Measurements from ENCODE around the gene PGBD2. TPM values are rescaled to one million over a fixed set of nuclear protein-coding genes. Genes with fewer than 3 reads are reported as not detected.

The PGBD2 gene
- total and polyA plus RNA-seq, 9 of the 15 experiments (the other 6 are each of a cell fraction or from before 2014, with no cell fraction given), result 11.9 to 21.8 (median 14.7) TPM

GRCh38 chr1:248873409-248873992 is 32.5 kb upstream of the PGBD2 start (continued):
- TF ChIP-seq MAZ (CRISPR knock-in tag; conservative IDR thresholded peaks at IDR 0.05 in 1 of 2, IDR thresholded peaks at IDR 0.05 in 1 of 2), result no peak
- no peak for TF ChIP-seq PKNOX1 (IDR thresholded peaks at IDR 0.05)
- no peak for TF ChIP-seq SRSF1 (IDR thresholded peaks at IDR 0.05; ENCODE audit: low read depth, low read length)
- TF ChIP-seq ELK3 (CRISPR knock-in tag; IDR thresholded peaks at IDR 0.05), result no peak
- TF ChIP-seq, protein P1, sequence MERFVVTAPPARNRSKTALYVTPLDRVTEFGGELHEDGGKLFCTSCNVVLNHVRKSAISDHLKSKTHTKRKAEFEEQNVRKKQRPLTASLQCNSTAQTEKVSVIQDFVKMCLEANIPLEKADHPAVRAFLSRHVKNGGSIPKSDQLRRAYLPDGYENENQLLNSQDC (CRISPR knock-in tag; IDR thresholded peaks at IDR 0.05), result no peak
- no peak for TF ChIP-seq HMG20B (CRISPR knock-in tag; IDR thresholded peaks at IDR 0.05)
- peak; percentile 76; the same call in 1 of the 2 replicates for TF ChIP-seq PHF8 (IDR thresholded peaks at IDR 0.05; ENCODE audit: borderline replicate concordance, low read length)
- peak; percentile 67 for TF ChIP-seq RNF2 (IDR thresholded peaks at IDR 0.05)
- TF ChIP-seq ZSCAN32 (CRISPR knock-in tag; IDR thresholded peaks at IDR 0.05), result no peak
- peak; percentile 47; the same call in 1 of the 2 replicates for TF ChIP-seq MEF2A (IDR thresholded peaks at IDR 0.05; ENCODE audit: control insufficient read depth, low read depth, low read length)
- peak; percentile 95 for TF ChIP-seq TBP (optimal IDR thresholded peaks at IDR 0.05; ENCODE audit: low read depth, low read length)
- TF ChIP-seq NFRKB (IDR thresholded peaks at IDR 0.05; ENCODE audit: low read depth), result peak; percentile 45
- TF ChIP-seq, protein P2, sequence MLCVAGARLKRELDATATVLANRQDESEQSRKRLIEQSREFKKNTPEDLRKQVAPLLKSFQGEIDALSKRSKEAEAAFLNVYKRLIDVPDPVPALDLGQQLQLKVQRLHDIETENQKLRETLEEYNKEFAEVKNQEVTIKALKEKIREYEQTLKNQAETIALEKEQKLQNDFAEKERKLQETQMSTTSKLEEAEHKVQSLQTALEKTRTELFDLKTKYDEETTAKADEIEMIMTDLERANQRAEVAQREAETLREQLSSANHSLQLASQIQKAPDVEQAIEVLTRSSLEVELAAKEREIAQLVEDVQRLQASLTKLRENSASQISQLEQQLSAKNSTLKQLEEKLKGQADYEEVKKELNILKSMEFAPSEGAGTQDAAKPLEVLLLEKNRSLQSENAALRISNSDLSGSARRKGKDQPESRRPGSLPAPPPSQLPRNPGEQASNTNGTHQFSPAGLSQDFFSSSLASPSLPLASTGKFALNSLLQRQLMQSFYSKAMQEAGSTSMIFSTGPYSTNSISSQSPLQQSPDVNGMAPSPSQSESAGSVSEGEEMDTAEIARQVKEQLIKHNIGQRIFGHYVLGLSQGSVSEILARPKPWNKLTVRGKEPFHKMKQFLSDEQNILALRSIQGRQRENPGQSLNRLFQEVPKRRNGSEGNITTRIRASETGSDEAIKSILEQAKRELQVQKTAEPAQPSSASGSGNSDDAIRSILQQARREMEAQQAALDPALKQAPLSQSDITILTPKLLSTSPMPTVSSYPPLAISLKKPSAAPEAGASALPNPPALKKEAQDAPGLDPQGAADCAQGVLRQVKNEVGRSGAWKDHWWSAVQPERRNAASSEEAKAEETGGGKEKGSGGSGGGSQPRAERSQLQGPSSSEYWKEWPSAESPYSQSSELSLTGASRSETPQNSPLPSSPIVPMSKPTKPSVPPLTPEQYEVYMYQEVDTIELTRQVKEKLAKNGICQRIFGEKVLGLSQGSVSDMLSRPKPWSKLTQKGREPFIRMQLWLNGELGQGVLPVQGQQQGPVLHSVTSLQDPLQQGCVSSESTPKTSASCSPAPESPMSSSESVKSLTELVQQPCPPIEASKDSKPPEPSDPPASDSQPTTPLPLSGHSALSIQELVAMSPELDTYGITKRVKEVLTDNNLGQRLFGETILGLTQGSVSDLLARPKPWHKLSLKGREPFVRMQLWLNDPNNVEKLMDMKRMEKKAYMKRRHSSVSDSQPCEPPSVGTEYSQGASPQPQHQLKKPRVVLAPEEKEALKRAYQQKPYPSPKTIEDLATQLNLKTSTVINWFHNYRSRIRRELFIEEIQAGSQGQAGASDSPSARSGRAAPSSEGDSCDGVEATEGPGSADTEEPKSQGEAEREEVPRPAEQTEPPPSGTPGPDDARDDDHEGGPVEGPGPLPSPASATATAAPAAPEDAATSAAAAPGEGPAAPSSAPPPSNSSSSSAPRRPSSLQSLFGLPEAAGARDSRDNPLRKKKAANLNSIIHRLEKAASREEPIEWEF (CRISPR knock-in tag; IDR thresholded peaks at IDR 0.05), result 0 out of 2 replicates have a peak, but pooled peaks have one; percentile 48
- no peak for TF ChIP-seq ZNF311 (CRISPR knock-in tag; IDR thresholded peaks at IDR 0.05)
- no peak for TF ChIP-seq CREBBP (IDR thresholded peaks at IDR 0.05; ENCODE audit: low read depth, low read length)
- 0 out of 4 replicates have a peak, but pooled peaks of 1 of the 2 experiments have one; percentile 68 for TF ChIP-seq KDM4B (IDR thresholded peaks at IDR 0.05; ENCODE audit: borderline replicate concordance in 2 of 2, low read depth in 1 of 2)
- no peak for TF ChIP-seq ZNF124 (CRISPR knock-in tag; IDR thresholded peaks at IDR 0.05)
- peak; percentile 88 for TF ChIP-seq BRF1 (IDR thresholded peaks at IDR 0.05; ENCODE audit: borderline replicate concordance, extremely low read depth, insufficient read length)
- peak; percentile 92 for TF ChIP-seq RBBP5 (IDR thresholded peaks at IDR 0.05; ENCODE audit: borderline replicate concordance, insufficient read depth, low read length, poor library complexity, severe bottlenecking)
